Uterus (tissue), 4 donors: Measurements from ENCODE around the gene ZNF286A. TPM values are rescaled to one million over a fixed set of nuclear protein-coding genes. Genes with fewer than 3 reads are reported as not detected.
"Not testable (repeated sequence)": the region's sequence is repeated elsewhere in the genome, so short reads cannot be mapped to it uniquely, and the experiment has no call there.

Experiments used
- DNase-seq, 2 donors: peaks; one replicate each; pipeline ENCODE4 v3.0.0-alpha.2; 2019 to 2020
- H3K27ac ChIP-seq, 2 donors: fragments of 200-600 bp; sonication (generic); 1 replicate in 1 of 2; 2 replicates in 1 of 2; pipeline ENCODE4 v1.5.1; 2016 to 2018
- H3K27me3 ChIP-seq, 2 donors: fragments of 200-600 bp; sonication (generic); one replicate each; pipeline ENCODE4 v1.5.1; 2018 to 2019; ENCODE audit warnings: control low read depth in 1 of 2
- H3K36me3 ChIP-seq, 2 donors: fragments of 200-600 bp; sonication (generic); one replicate each; pipeline ENCODE4 v1.5.1; 2019; ENCODE audit warnings: control low read depth in 1 of 2
- H3K4me1 ChIP-seq, 2 donors: fragments of 200-600 bp; sonication (generic); one replicate each; pipeline ENCODE4 v1.5.1; 2018 to 2019; ENCODE audit warnings: control low read depth in 1 of 2
- H3K4me3 ChIP-seq, 2 donors: fragments of 200-600 bp; sonication (generic); 1 replicate in 1 of 2; 2 replicates in 1 of 2; pipeline ENCODE4 v1.5.1; 2018 to 2019; ENCODE audit warnings: mild to moderate bottlenecking in 1 of 2
- H3K9me3 ChIP-seq, 2 donors: fragments of 200-600 bp; sonication (generic); one replicate each; pipeline ENCODE4 v1.5.1; 2019; ENCODE audit warnings: control low read depth in 1 of 2
- POLR2A ChIP-seq, 2 donors: fragments of 450-650 bp; IDR thresholded peaks; one replicate each; pipeline ENCODE4 v1.6.1; 2016; ENCODE audit warnings: antibody characterized with exemption in 2 of 2, mild to moderate bottlenecking in 1 of 2, moderate library complexity in 1 of 2
- intact Hi-C: fragments of 100-400 bp; cut with DNase I; formaldehyde crosslinking; loops from one replicate; pipeline ENCODE4 v1.15.1; 2023; ENCODE audit warnings: low total_unique reads
- total RNA-seq, 4 donors: library from RNA; depleted of rRNA in 3 of 4; stranded (reverse); fragments of >200 nt in 3 of 4; gene quantifications; one replicate each; pipeline versions ENCODE4 v1.1.0 to v1.2.4, GENCODE V29; 2014 to 2023
- donor health status: DM: yes; HTN: yes; CAD: no.

ZNF286A gene
- total RNA-seq, 4 donors from 2014 or later: 5.6 to 79.0 (median 17.4) TPM

GRCh38 chr17:15683824-15684478, 15.6 kb upstream of the ZNF286A start, which contains the start of gene TRIM16:
TRIM16 (minus strand) TSS chr17:15684311; CDS start chr17:15651609, 32,702 bp downstream.
- TF ChIP-seq POLR2A (IDR thresholded peaks at IDR 0.05): peak in 1 of 2 donors; percentile 49
- H3K36me3 ChIP-seq, H3K27me3 ChIP-seq, intact Hi-C loops, H3K4me1 ChIP-seq, H3K9me3 ChIP-seq: not testable (repeated sequence)
- peak within 1 kb of the TSS; percentile 65 to 75 for H3K27ac ChIP-seq
- DNase-seq: peak; percentile 78 to 82
- H3K4me3 ChIP-seq: peak within 1 kb of the TSS; percentile 50 to 52

- intact Hi-C loops, H3K27ac ChIP-seq, DNase-seq, H3K27me3 ChIP-seq, H3K36me3 ChIP-seq, H3K9me3 ChIP-seq, H3K4me3 ChIP-seq, H3K4me1 ChIP-seq: not testable (repeated sequence)
Observed at GRCh38 chr17:15687494-15687893, 12.1 kb upstream of the ZNF286A start.

- intact Hi-C loops: not testable (repeated sequence)
- H3K4me3 ChIP-seq: peak overlapping the region; percentile 49 to 74
- peak overlapping the region; percentile 64 to 76 for H3K27ac ChIP-seq
Observed at GRCh38 chr17:15698967-15699366, 585 bp upstream of the ZNF286A start.

GRCh38 chr17:15699937-15700336, 385 bp downstream of the ZNF286A start:
- H3K36me3 ChIP-seq, H3K27me3 ChIP-seq, DNase-seq, intact Hi-C loops, H3K9me3 ChIP-seq, H3K4me1 ChIP-seq: not testable (repeated sequence)
- peak overlapping the region; percentile 49 to 74 for H3K4me3 ChIP-seq
- H3K27ac ChIP-seq: peak overlapping the region; percentile 64 to 76

More at GRCh38 chr17:15698967-15699366, 585 bp upstream of the ZNF286A start:
- not testable (repeated sequence) for H3K27me3 ChIP-seq, H3K9me3 ChIP-seq, H3K4me1 ChIP-seq, DNase-seq, H3K36me3 ChIP-seq

- H3K4me3 ChIP-seq, H3K27ac ChIP-seq, intact Hi-C loops, H3K4me1 ChIP-seq, H3K27me3 ChIP-seq, H3K9me3 ChIP-seq, DNase-seq, H3K36me3 ChIP-seq: not testable (repeated sequence)
Observed at GRCh38 chr17:15704239-15704638, 4.7 kb downstream of the ZNF286A start.

- intact Hi-C loops, H3K36me3 ChIP-seq, DNase-seq, H3K9me3 ChIP-seq, H3K4me3 ChIP-seq, H3K4me1 ChIP-seq, H3K27ac ChIP-seq, H3K27me3 ChIP-seq: not testable (repeated sequence)
Observed at GRCh38 chr17:15704813-15705212, 5.3 kb downstream of the ZNF286A start.

- H3K9me3 ChIP-seq, H3K27ac ChIP-seq, H3K36me3 ChIP-seq, DNase-seq, H3K4me3 ChIP-seq, intact Hi-C loops, H3K27me3 ChIP-seq, H3K4me1 ChIP-seq: not testable (repeated sequence)
Observed at GRCh38 chr17:15708879-15709278, 9.3 kb downstream of the ZNF286A start.

- peaks cover 0 to 14% of the 10 kb centered on the region in 2 donors for H3K9me3 ChIP-seq
- H3K27me3 ChIP-seq, intact Hi-C loops, H3K36me3 ChIP-seq, H3K27ac ChIP-seq, H3K4me3 ChIP-seq, DNase-seq, H3K4me1 ChIP-seq: not testable (repeated sequence)
Observed at GRCh38 chr17:15716601-15717563, 17.3 kb downstream of the ZNF286A start.

GRCh38 chr17:15730535-15730934, 31.0 kb downstream of the ZNF286A start:
- H3K36me3 ChIP-seq, intact Hi-C loops, H3K4me3 ChIP-seq, H3K27ac ChIP-seq, H3K4me1 ChIP-seq, DNase-seq, H3K9me3 ChIP-seq, H3K27me3 ChIP-seq: not testable (repeated sequence)

GRCh38 chr17:15731900-15732299, 32.3 kb downstream of the ZNF286A start, which contains the start of gene TBC1D26:
TBC1D26 (plus strand) TSS chr17:15732283; CDS start chr17:15735349, 3,066 bp downstream.
- H3K4me1 ChIP-seq, H3K27ac ChIP-seq, H3K9me3 ChIP-seq, DNase-seq, H3K4me3 ChIP-seq, intact Hi-C loops, H3K27me3 ChIP-seq, H3K36me3 ChIP-seq: not testable (repeated sequence)

GRCh38 chr17:15733174-15733789, 33.7 kb downstream of the ZNF286A start:
- DNase-seq, H3K27me3 ChIP-seq, H3K36me3 ChIP-seq, H3K9me3 ChIP-seq, H3K4me1 ChIP-seq, H3K27ac ChIP-seq, intact Hi-C loops, H3K4me3 ChIP-seq: not testable (repeated sequence)

GRCh38 chr17:15736578-15736977, 37.0 kb downstream of the ZNF286A start:
- H3K36me3 ChIP-seq, H3K4me3 ChIP-seq, H3K4me1 ChIP-seq, intact Hi-C loops, H3K27me3 ChIP-seq, DNase-seq, H3K9me3 ChIP-seq, H3K27ac ChIP-seq: not testable (repeated sequence)
